Cardiac muscle cell (in vitro differentiated cells and primary cell): ENCODE measurements around the gene SMC6. TPM values are rescaled to one million over a fixed set of nuclear protein-coding genes. Genes with fewer than 3 reads are reported as not detected.
A peak's percentile ranks its signal among the peaks of the same experiment; 100 is the strongest.

Experiments used
- DNase-seq, 2 donors: peaks; one replicate each; pipeline versions ENCODE4 v3.0.0 to v3.0.0-alpha.2; 2010 to 2017; ENCODE audit warnings: low read depth in 1 of 2, low spot score in 1 of 2
- H3K27ac ChIP-seq: fragments of 200-600 bp; sonication (generic); 2 replicates; pipeline ENCODE4 v1.5.1; 2016
- H3K27me3 ChIP-seq: fragments of 200-600 bp; sonication (generic); 2 replicates; pipeline ENCODE4 v1.6.0; 2016; ENCODE audit warnings: control low read depth
- H3K36me3 ChIP-seq: fragments of 200-600 bp; sonication (generic); 2 replicates; pipeline ENCODE4 v1.5.1; 2016; ENCODE audit warnings: control low read depth
- H3K4me1 ChIP-seq: fragments of 200-600 bp; sonication (generic); 2 replicates; pipeline ENCODE4 v1.8.1; 2017; ENCODE audit warnings: low read depth, mild to moderate bottlenecking, mixed run types
- H3K4me3 ChIP-seq: fragments of 200-600 bp; sonication (generic); 2 replicates; pipeline ENCODE4 v1.5.1; 2016; ENCODE audit warnings: mild to moderate bottlenecking
- H3K9me3 ChIP-seq: fragments of 200-600 bp; sonication (generic); 2 replicates; pipeline ENCODE4 v1.5.1; 2017; ENCODE audit warnings: low read depth, mild to moderate bottlenecking, control low read depth
- polyA plus RNA-seq: library from polyadenylated mRNA; unstranded; fragments of >200 nt; fragmentation: Nextera tagmentation; extraction: Ambion mirVana; gene quantifications from 2 replicates; pipeline ENCODE4 v1.2.1, GENCODE V29; 2016
- total RNA-seq: library from RNA; depleted of rRNA; stranded (reverse); fragments of >200 nt; gene quantifications from 2 replicates; pipeline ENCODE4 v1.2.3, GENCODE V29; 2016
- TF ChIP-seq, protein P1 (sequence below): IDR thresholded peaks from 2 replicates; pipeline ENCODE4 v1.5.1; 2012; ENCODE audit warnings: low read depth, mild to moderate bottlenecking, low read length

SMC6 gene
- total and polyA plus RNA-seq, 2 experiments from 2014 or later, result 13.1 to 19.2 TPM

- H3K27ac ChIP-seq, result no peak overlapping the region
- H3K4me1 ChIP-seq, result peaks cover 7% of the 10 kb centered on the region
- no peaks in the 10 kb centered on the region for H3K36me3 ChIP-seq
- H3K4me3 ChIP-seq, result no peak overlapping the region
- no peaks in the 10 kb centered on the region for H3K27me3 ChIP-seq
- H3K9me3 ChIP-seq, result no peaks in the 10 kb centered on the region
- TF ChIP-seq, protein P1, sequence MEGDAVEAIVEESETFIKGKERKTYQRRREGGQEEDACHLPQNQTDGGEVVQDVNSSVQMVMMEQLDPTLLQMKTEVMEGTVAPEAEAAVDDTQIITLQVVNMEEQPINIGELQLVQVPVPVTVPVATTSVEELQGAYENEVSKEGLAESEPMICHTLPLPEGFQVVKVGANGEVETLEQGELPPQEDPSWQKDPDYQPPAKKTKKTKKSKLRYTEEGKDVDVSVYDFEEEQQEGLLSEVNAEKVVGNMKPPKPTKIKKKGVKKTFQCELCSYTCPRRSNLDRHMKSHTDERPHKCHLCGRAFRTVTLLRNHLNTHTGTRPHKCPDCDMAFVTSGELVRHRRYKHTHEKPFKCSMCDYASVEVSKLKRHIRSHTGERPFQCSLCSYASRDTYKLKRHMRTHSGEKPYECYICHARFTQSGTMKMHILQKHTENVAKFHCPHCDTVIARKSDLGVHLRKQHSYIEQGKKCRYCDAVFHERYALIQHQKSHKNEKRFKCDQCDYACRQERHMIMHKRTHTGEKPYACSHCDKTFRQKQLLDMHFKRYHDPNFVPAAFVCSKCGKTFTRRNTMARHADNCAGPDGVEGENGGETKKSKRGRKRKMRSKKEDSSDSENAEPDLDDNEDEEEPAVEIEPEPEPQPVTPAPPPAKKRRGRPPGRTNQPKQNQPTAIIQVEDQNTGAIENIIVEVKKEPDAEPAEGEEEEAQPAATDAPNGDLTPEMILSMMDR, result peak; percentile 80
- peak; percentile 67 to 89 for DNase-seq
Observed at GRCh38 chr2:17646081-17646554, 107.5 kb downstream of the SMC6 start.

DNA sequence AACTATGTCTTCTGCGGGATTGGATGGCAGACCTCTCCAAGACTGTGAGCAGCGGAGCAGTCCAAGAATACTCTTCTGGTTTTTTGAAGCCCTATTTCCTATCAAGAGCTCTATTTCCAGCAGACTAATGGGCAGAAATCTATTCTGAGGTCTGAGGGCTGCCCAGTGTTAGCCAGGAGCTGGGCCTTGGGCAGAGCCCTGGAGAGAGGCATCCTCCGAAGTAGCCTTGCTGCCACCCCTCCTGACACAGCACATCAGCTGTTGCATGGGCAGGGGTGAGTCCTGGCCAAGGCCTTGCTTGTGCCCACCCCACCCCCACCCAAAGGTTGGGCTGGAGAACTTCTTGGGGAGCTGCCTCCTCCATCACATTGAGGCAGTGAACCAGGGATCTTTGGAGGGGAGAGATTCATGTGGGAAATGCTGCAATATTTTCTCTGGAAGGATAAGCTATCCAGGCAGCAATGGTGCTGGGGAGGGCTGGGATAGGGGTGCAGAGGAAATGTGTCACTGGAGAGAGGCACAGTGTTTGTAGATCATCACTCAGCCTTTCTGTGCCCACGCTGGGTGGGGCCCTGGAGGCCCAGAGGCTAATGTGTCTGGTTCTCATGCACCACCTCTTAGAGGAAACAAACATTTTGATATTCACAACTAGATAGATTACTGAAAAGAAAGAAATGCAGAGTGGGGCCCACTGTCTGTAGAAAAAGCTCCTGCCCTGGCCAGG is 108.5 kb downstream of the SMC6 start:
- Histone ChIP-seq H3K4me3 (no peak overlapping the region), H3K36me3 (no peaks in the 10 kb centered on the region), H3K27me3 (no peaks in the 10 kb centered on the region), H3K4me1 (peaks cover 7% of the 10 kb centered on the region), H3K27ac (peak overlapping the region; percentile 38), H3K9me3 (no peaks in the 10 kb centered on the region)
- DNase-seq, result no peak
- TF ChIP-seq, protein P1, result no peak

DNA sequence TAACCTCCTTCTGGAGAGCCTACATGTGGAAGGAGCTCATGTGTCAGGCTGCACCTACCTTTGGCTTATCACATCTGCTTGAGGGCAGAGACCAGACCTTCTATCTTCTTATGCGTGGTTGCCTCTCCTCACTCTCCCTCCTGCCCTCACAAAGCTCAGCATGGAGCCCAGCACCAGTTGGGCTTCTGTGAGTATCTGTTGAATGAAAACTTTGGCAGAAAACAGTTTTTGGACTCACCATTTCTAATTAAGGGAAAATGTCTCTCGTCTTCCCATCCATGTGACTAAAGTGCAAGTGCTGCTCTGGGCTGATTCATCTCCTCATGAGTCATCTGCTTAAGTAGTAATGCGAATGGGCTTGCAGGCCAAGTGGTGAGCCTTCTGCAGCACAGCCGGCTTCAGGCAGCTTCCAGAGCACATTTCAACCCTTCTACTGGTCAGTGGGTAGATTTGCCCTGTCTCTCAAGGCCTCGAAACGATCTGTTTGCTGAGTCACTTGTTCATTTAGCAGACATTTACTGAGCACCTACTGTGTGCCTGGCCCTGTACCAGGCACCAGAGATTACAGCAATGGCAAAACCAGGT is 110.5 kb downstream of the SMC6 start:
- H3K27me3 ChIP-seq, result no peaks in the 10 kb centered on the region

GRCh38 chr2:17640406-17640805 is 113.2 kb downstream of the SMC6 start:
- DNase-seq, result no peak
- no peaks in the 10 kb centered on the region for H3K27me3 ChIP-seq
- H3K9me3 ChIP-seq, result no peaks in the 10 kb centered on the region
- peaks cover 10% of the 10 kb centered on the region for H3K4me1 ChIP-seq
- no peaks in the 10 kb centered on the region for H3K36me3 ChIP-seq
- no peak overlapping the region for H3K4me3 ChIP-seq
- no peak overlapping the region for H3K27ac ChIP-seq
- TF ChIP-seq, protein P1, result no peak

More for the DNA sequence above, 110.5 kb downstream of the SMC6 start:
- no peaks in the 10 kb centered on the region for H3K36me3 ChIP-seq
- no peaks in the 10 kb centered on the region for H3K9me3 ChIP-seq
- TF ChIP-seq, protein P1, result no peak
- DNase-seq, result peak in 1 of 2 donors; percentile 93
- no peak overlapping the region for H3K4me3 ChIP-seq
- H3K27ac ChIP-seq, result no peak overlapping the region
- peaks cover 7% of the 10 kb centered on the region for H3K4me1 ChIP-seq

- Histone ChIP-seq H3K27me3 (no peaks in the 10 kb centered on the region), H3K4me3 (no peak overlapping the region), H3K36me3 (no peaks in the 10 kb centered on the region), H3K27ac (no peak overlapping the region), H3K9me3 (no peaks in the 10 kb centered on the region), H3K4me1 (peaks cover 3% of the 10 kb centered on the region)
- TF ChIP-seq, protein P1, result no peak
- no peak for DNase-seq
Observed at GRCh38 chr2:17638196-17638743, 115.3 kb downstream of the SMC6 start.
